GM18867 (cell line): ENCODE results near the gene MOB1A.

Experiments
- ATAC-seq: cut with Tn5 transposase; IDR thresholded peaks from one replicate; pipeline ENCODE4 v1.9.1; 2021; ENCODE audit warnings: mild to moderate bottlenecking, moderate library complexity; ENCODE audit not compliant: unreplicated experiment

MOB1A gene

GRCh38 chr2:74109551-74109950, 69.1 kb downstream of the MOB1A start:
- no peak for ATAC-seq

- no peak for ATAC-seq
These were observed 71.6 kb downstream of the MOB1A start for GRCh38 chr2:74107071-74107470.

GRCh38 chr2:74105413-74105812, 73.3 kb downstream of the MOB1A start:
- no peak for ATAC-seq

- no peak for ATAC-seq
These were observed 73.8 kb downstream of the MOB1A start for GRCh38 chr2:74104839-74105238.

- ATAC-seq: no peak
These were observed 74.9 kb downstream of the MOB1A start for GRCh38 chr2:74103763-74104162.
